ENCODE results near the gene NEUROD2.

DNA sequence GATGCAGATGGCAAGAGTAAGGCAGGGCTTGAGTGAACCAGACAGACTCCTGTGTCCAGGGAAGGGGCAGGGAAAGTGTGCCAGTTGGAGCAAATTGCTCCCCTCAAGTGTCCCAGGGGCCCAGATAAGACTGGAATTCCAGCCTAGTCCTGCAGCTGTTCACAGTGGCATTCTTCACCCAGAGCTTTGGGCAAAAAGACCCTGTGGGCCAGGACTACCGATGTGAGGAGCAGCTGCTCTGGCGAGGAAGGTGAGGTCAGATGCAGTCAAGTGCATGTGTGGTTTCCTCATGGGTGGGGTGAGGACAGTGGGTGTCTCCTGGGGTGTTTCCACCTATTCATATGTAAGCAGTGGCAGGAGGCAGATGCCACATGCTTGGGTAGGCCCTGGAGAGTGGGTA, 14.3 kb downstream of the NEUROD2 start:
- TF ChIP-seq, protein P1, sequence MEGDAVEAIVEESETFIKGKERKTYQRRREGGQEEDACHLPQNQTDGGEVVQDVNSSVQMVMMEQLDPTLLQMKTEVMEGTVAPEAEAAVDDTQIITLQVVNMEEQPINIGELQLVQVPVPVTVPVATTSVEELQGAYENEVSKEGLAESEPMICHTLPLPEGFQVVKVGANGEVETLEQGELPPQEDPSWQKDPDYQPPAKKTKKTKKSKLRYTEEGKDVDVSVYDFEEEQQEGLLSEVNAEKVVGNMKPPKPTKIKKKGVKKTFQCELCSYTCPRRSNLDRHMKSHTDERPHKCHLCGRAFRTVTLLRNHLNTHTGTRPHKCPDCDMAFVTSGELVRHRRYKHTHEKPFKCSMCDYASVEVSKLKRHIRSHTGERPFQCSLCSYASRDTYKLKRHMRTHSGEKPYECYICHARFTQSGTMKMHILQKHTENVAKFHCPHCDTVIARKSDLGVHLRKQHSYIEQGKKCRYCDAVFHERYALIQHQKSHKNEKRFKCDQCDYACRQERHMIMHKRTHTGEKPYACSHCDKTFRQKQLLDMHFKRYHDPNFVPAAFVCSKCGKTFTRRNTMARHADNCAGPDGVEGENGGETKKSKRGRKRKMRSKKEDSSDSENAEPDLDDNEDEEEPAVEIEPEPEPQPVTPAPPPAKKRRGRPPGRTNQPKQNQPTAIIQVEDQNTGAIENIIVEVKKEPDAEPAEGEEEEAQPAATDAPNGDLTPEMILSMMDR (IDR thresholded peaks at IDR 0.05), result no peak
- no peak for TF ChIP-seq POLR2A (IDR thresholded peaks at IDR 0.05)
